Stimulated activated CD4-positive, alpha-beta T cell treated with anti-CD3 and anti-CD28 coated beads, Interleukin-4, amount 100 ng/mL, for 24 hours (primary cell): ENCODE results near the gene AKR1A1.
A peak's percentile ranks its signal among the peaks of the same experiment; 100 is the strongest.
"Not testable (repeated sequence)": the region's sequence is repeated elsewhere in the genome, so short reads cannot be mapped to it uniquely, and the experiment has no call there.

Experiments
- DNase-seq: peaks from one replicate; pipeline ENCODE4 v3.0.0-alpha.2; 2020

Gene AKR1A1

DNA sequence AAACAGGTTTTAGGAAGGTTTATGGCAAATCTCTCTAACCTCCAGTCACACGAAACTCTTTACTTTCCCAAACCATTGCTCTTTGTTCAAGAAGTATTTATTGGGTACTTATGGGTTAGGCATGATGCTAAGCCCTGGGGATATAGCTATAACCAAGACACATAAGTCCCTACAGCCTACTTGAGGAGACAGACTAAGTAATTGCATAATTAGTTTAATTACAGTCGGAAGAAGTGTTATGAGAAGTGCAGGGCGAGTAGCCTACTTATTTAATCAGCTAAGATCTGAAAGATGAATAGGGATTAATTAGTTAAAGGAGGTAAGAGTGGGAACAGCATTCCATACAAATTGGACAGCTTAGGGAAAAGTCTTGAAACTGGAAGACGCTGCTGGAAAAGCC lies 20.0 kb downstream of the AKR1A1 start:
- no peak for DNase-seq

DNA sequence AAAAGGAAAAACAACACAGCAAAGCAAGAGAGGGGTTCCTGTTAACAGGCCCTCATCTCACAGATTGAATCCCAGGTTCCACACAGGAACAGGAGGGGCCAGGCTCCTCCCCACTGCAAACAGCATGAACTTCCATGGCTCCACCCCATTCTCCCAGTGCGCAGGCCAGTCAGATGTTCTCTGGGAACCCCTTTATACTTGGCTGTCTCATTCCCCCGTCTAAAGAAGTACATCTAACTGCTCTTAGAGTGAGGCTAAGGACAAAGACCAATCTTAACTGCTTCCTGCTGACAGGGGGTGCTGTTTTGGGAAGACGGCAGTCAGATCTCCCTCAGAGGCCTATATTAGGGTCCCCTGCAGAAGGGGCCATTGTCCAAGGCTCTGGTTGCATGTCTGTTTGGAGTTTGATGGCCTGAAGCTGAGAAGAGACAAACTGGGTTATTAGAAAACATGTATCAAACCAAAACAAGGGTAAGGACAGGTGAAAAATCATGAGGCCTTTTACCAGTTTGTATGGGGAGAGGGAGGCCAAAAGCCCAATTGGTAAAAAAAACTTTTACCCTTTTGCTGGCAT lies 22.7 kb downstream of the AKR1A1 start:
- DNase-seq: no peak

DNA sequence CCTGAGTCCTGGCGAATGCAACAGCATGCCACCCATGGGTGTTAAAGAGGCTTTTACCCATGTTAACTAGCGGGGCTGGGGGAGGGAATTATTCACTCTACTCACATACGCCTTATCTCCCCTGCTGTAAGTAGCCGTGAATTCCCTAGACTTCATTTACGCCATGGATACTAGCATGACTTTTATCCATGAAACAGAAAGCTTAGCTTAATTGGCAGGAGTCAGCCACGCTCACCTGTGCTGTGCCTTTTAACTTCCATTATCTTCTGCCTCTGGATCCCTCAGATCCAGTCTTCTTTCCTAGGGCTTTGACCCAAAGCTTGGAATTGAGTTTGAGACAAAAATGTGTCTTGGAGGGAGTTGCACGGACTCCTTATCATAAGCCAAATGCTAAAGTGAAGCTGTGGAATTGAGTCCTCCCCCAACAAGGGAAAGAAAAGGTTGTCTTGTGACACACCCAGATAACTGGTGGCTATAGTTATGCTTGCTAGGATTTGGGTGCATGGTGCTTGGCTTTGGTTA lies 23.5 kb downstream of the AKR1A1 start:
- DNase-seq: no peak

DNA sequence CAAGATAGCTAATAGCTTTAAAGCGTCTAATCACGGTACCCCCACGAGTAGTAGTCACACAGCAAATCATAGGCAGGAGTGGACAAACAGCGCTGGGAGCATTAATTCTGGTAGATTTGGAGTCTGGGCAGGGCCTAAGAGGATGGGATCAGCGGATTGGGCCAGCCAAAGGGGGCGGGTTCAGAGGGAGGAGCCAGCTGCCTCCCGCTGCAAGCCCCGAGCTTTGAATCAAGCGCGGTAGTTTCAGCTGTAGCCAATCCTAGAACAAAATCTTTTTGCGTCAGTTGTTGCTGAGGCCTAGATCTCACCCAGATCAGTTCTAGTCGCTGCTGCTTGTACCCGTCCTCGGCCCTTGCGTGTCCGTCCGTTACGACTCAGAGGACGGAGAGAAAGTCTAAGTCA lies 32.6 kb downstream of the AKR1A1 start:
- DNase-seq: peak; percentile 95

DNA sequence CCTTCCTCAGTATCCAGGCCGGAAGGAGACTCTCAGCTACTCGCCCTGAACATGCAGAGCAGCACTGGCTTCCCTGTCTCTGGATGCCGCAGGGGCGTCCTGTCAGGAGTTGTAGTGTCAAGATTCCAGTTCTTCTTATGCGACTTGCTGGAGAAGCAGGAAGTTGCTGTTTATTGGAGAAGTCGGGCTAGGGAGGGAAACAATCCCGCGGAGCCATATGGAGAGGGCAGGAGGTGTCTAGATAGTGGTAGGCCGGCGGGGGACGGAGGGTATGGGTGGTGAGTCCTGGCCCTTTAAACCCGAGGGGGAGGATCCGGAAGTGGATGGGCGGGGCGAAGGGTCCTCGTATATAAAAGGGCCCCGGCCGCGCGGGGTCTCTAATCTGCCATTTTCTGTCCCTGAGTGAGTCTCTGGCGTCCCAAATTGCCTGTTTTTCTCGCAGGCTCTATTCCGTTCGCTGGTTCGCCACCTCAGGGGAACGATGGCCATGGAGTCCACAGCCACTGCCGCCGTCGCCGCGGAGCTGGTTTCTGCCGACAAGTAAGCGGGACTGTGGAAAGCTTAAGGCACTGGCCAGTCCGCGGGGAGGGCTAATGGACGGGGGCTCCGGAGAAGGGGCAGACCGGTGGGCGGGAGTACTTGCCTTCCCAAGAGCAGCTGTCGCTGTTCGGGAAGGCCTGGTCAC lies 33.2 kb downstream of the AKR1A1 start, which contains the start of gene NASP:
TSS of gene NASP (plus strand) at position 376 of the 685 bp plus-strand sequence. CDS start at position 482, 106 bp downstream.
- peak; percentile 93 for DNase-seq

DNA sequence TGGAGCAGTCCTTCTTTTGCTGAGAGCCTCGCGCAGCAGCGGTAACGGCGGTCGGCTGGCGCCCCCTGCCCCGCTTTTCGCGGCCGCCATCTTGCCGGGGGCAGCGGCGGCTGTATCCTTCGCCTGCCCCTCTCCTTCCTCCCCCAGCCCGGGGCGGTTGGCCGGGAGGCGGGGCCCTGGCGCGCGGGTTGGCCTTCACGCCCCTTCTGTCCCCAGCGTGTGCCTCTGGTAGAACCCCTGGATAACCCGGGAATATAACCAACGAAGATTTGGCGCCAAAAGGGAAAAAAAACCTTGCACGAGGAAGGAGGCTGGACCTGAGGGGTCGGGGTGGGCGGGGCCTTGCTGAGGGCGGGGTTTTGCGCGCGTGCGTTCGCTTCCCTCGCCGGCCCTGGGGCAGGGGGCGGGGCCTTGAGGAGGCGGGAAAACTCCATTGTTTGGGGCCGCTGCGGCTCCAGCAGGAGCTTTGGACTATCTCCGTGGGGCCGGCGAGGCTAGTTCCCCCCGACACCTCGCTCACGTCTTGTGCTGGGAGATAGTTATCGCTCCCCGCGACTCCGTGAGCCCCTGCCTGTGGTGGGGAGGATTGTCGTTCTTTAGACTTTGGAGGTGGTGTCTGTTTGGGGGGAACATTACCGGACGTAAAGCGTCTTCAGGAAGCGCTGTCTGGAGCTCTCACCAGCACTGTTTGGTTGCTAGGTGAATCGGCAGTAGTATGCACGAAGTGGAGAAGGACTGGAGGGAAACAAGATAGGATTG lies 33.9 kb downstream of the AKR1A1 start:
- peak; percentile 87 for DNase-seq

DNA sequence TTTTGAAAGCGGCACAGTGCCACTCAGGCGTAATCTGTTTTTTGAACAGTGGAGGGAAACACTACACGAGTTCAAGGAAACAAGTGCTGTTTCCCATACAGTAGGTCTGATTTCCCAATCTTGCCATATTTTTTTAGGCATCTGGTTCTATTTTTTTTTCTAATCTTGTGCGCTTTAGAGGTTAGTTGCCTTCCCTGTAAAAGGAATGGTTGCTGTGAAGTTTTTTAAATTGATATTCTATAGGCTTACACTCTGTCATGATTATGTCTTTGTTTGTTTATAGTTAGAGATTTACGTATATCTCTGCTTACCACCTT lies 34.4 kb downstream of the AKR1A1 start:
- no peak for DNase-seq

DNA sequence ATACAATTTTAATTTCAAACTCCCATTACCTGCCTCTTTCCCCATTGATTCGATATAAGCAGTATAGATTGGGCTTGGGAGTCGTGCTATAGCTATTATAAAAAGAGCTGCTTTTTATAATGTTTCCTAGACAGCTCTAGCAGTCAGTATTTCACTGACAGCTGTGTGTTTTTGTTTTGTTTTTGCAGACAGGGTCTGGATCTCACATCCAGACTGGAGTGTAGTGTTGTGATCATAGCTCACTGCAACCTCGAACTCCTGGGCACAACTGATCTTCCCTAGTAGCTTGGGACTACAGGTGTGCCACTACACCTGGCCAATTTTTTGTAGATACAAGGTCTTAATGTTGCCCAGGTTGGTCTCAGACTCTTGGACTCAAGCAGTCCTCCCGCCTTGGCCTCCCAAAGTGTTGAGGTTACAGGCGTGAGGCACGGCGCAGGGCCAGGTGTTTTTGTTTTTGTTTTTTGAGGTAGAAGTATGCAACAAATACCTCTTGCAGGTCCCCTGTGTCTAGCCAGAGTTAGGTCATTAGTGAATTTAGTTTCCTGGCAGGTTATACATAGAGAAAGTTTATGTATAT lies 35.0 kb downstream of the AKR1A1 start:
- DNase-seq: no peak

DNA sequence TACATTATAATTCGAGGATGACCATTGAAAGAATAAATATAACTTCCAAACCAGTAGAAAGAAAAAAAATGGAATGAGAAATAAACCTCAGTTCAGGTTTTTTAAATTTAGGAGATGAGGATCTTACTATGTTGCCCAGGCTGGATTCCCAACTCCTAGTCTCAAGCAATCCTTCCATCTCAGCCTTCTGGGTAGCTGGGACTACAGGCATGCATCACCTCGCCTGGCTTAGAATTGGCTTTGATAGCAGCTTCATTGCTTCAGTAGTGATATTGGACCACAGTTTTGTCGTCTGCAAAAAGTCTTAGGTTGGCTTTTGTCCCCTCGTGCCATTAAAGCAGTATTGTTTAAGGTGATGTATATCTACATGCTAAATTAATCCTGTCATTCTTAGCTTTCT lies 36.1 kb downstream of the AKR1A1 start:
- no peak for DNase-seq

DNA sequence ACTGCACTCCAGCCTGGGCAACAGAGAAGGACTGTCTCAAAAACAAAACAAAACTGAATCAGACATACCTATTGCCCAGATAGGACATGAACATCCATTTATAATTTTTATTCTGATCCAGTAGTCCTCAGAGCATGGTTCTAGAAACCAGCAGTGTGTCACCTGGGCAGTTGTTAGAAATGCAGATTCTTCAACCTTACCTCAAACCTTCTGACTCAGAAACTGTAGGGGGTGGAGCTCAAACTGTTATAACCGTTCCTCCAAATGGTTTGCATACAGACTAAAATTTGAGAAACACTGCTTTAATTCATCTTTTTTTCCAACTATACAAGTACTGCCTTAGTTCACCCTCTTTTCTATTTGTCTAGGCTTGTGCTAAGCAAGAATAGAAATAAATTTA lies 39.2 kb downstream of the AKR1A1 start:
- DNase-seq: no peak

DNA sequence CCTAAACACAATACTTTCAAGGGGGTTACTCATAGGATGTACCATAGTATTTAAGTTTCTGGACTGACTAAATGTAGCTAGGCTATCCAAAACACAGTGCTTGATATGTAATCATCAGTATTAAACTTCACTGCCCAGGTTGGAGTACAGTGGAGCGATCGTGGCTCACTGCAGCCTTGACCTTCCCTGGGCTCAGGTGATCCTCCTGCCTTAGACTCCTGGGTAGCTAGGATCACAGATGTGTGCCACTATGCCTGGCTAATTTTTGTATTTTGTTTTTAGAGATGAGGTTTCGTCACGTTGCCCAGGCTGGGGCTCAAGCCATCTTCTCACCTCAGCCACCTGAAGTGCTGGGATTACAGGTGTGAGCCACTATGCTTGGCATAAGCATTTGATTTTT lies 43.8 kb downstream of the AKR1A1 start:
- DNase-seq: no peak

DNA sequence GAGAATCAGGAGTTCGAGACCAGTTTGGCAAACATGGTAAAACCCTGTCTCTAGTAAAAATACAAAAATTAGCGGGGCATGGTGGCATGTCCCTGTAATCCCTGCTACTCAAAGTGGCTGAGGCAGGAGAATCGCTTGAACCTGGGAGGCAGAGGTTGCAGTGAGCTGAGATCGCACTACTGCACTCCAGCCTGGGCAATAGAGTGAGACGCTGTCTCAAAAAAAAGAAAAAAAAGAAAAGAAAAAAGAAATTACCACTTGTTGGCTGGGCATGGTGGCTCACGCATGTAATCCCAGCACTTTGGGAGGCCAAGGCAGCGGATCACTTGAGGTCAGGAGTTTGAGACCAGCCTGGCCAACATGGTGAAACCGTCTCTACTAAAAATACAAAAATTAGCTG lies 46.1 kb downstream of the AKR1A1 start:
- DNase-seq: not testable (repeated sequence)

DNA sequence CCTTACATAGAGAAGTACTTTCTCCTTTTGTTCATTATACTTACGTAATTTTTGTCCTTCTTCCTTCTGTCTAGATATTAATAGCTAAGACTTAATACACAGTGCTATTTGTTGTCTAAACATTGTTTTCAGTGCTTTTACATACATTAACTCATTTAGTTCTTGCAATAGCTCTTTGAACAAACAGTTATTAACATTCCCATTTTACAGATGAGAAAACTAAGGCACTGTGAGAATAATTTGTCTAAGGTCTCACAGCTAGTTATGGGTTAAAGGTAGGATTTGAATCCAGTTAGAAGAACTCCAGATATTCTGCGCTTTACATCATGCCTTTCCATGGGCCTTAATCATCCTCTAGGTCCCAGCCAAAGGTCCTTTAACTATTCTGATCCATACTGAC lies 53.6 kb downstream of the AKR1A1 start:
- no peak for DNase-seq

DNA sequence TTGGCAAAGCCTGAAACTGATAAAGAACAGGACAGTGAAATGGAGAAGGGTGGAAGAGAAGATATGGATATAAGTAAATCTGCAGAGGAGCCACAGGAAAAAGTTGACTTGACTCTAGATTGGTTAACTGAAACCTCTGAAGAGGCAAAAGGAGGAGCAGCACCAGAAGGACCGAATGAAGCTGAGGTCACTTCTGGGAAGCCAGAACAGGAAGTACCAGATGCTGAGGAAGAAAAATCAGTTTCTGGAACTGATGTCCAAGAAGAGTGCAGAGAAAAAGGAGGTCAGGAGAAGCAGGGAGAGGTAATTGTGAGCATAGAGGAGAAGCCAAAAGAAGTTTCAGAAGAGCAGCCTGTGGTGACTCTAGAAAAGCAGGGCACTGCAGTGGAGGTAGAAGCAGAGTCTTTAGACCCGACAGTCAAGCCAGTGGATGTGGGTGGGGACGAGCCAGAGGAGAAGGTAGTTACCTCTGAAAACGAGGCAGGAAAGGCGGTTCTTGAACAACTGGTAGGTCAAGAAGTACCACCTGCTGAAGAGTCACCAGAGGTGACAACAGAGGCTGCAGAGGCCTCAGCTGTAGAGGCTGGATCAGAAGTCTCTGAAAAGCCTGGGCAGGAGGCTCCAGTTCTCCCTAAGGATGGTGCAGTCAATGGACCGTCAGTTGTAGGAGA lies 56.9 kb downstream of the AKR1A1 start:
- no peak for DNase-seq

DNA sequence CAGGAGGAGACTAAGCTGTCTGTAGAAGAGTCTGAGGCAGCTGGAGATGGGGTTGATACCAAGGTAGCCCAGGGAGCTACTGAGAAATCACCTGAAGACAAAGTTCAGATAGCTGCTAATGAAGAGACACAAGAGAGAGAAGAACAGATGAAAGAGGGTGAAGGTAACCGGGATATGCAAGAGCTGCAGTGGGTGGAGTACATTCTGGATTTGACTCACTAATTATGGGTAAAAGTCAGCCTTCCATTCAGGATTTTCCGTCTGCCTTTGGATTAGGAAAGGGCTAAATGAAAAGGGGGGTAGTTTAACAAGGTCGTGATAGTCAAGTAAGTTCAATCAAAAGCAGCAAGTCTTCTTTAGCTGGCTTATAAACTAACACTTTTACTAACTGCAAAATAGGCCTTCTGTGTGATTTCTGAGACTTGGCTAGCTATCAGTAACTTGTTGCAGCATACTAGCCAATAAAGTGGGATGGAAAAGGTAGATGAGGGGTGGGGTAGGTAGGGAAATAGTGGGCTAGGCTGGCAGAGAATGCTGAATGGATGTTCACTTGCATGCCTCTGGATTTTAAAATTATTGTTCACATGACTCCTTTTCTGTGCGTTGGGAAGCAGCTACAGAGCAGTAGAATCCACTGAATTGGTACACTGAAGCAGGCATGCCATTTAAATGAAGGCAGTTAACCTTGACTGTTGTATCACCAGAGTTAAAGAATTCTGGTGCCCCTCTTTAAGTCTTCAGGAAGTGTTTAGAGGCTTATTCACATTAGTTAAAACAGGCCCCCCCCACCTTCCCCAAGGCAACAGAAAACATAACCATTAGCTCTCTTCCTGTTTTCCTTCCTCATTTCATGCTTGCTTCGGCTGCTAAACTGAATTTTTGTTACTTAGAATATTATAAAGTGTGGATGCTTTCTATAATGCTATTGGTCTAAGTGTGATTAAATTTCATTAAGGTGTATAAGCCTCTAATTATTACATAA lies 57.8 kb downstream of the AKR1A1 start:
- no peak for DNase-seq

DNA sequence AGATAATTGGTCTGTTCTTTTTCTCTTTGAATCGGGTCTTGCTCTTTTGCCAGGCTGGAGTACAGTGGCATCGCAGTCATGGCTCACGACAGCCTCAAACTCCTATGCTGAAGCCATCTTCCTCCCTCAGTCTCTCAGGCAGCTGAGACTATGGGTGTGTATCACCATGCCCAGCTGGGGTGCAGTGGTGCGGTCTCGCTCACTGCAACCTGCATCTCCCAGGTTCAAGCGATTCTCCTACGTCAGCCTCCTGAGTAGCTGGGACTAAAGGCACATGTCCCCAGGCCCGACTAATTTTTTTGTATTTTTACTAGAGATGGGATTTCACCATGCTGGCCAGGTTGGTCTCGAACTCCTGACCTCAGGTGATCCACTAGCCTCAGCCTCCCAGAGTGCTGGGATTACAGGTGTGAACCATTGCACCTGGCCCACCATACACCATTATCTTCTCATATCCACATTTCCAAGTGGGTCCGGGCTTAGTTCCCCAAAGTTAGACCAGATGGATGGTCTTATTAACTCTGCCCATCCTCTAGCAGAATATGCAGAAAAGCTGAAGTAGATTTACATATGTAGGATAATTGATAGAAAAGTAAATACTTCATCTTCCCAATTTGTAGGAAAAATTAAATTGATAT lies 60.1 kb downstream of the AKR1A1 start:
- DNase-seq: no peak

DNA sequence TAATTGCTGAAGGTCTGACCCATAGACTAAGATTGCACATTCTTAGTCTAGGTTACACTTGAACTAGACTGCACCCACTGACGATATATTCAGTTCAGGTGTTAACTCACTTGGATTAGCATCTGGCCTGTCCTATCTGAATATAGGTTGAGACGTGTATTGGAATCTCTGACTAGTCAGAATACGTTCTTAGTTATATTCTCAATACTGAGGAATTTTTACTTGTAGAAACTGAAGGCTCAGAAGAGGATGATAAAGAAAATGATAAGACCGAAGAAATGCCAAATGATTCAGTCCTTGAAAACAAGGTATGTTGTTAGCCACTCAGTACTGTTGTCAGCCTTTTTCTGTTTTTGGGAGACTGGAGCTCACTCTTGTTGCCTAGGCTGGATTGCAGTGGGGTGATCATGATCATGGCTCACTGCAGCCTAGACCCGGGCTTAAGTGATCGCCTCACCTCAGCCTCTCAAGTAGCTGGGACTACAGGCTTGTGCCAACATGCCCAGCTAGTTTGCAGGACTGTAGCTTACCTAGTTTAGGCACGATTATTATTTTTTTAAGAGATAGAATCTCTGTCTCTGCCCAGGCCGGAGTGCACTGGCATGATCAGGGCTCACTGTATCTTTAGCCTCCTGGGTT lies 62.4 kb downstream of the AKR1A1 start:
- no peak for DNase-seq

DNA sequence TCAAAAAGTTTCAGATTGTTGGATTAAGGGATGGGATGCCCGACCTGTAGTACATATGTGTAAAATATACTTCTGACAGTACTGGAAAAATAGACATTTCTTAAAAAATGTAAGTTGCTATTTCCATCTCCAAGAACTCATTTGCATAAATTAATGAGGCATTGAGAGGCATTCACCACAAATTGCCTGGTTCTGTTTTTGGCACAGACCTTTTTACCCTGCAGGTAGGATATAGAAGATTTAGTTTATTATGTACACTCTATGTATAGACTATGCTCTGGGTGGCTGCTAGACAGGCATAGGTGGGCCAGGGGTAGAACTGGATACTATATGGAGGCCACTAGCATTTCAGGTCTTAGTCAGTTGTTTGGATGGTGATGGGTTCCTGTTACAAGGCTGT lies 65.3 kb downstream of the AKR1A1 start:
- no peak for DNase-seq

DNA sequence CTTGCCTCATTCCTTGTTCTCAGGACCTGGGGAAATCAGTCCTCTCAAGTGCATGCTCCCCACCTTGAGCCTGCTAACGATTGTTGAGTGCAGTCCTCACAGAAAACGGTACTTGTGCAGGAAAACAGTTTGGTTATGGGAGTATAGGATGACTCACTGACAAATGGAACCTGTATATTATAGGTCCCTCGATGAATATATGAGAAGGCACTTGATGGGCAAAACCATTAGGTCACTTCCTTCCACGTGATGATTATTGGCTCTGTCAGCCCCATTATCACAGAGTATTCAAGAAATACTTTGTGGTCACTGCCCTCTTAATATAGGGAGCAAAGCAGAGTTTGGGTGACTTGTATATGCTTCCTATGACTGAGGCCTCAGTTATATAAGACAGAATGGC lies 67.0 kb downstream of the AKR1A1 start:
- no peak for DNase-seq

DNA sequence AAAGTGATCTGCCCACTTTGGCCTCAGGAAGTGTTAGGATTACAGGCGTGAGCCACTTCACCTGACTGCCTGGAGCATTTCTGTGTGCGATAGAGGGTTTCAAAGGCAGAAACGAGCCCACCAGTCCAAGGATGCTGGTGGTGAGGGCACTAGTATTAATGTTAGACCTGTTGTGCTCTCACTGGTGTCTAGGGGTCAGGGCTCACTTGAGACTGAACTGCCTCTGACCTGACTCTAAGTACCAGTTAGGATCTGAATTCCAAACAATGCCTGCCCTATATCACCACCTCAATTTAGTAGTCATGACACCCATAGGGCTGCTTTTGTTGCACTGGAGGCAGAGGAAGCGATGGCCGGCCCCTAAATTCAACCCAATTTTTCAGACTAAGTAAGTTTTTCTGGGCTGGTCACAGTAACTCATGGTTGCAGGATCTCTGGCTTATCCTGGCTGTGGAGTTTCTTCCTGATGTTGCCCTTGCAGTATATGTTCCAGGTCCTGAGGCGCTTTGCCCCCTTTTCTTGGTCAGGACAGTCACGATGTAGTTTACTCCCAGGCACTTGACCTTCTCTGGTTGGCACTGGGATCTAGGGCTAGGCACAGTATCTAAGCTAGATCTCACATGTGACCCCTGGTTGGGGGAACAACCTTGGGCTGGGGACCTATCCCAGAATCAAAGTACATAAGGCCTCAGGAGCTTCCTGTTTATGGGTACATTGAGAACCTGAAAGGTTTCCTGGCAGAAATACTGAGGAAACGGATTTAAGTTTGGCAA lies 68.7 kb downstream of the AKR1A1 start:
- DNase-seq: no peak
